Naive B cell (primary cell): Measurements from ENCODE around the gene ITCH. TPM values are rescaled to one million over a fixed set of nuclear protein-coding genes. Genes with fewer than 3 reads are reported as not detected.
"Not testable (repeated sequence)": the region's sequence is repeated elsewhere in the genome, so short reads cannot be mapped to it uniquely, and the experiment has no call there.

Experiments used
- ATAC-seq, 2 donors: fragments of 150-1000 bp; cut with Tn5 transposase; 2 replicates each; pipeline ENCODE4 v1.10.0; 2021; ENCODE audit warnings: low read depth in 2 of 2, mild to moderate bottlenecking in 2 of 2, moderate library complexity in 2 of 2
- DNase-seq: peaks from one replicate; pipeline ENCODE4 v3.0.0; 2022
- H3K27ac Mint-ChIP-seq, 6 donors: one replicate each; pipeline ENCODE4 v1.8.0; 2020 to 2022; ENCODE audit warnings: mild to moderate bottlenecking in 6 of 6, mixed read lengths in 6 of 6, moderate library complexity in 5 of 6, inconsistent platforms in 2 of 6
- H3K27me3 Mint-ChIP-seq, 3 donors: one replicate each; pipeline ENCODE4 v1.8.0; 2021 to 2022; ENCODE audit warnings: mixed read lengths in 3 of 3, mild to moderate bottlenecking in 1 of 3
- H3K36me3 Mint-ChIP-seq, 2 donors: one replicate each; pipeline ENCODE4 v1.8.0; 2020 to 2022; ENCODE audit warnings: mixed read lengths in 2 of 2, inconsistent platforms in 1 of 2, mild to moderate bottlenecking in 1 of 2
- H3K4me1 Mint-ChIP-seq, 3 donors: one replicate each; pipeline ENCODE4 v1.8.0; 2020 to 2022; ENCODE audit warnings: mixed read lengths in 3 of 3, inconsistent platforms in 1 of 3, mild to moderate bottlenecking in 1 of 3, moderate library complexity in 1 of 3
- H3K4me3 Mint-ChIP-seq, 8 donors: one replicate each; pipeline ENCODE4 v1.8.0; 2020 to 2022; ENCODE audit warnings: mild to moderate bottlenecking in 8 of 8, mixed read lengths in 8 of 8, moderate library complexity in 8 of 8, inconsistent platforms in 2 of 8
- H3K9me3 Mint-ChIP-seq, 7 donors: one replicate each; pipeline ENCODE4 v1.8.0; 2020 to 2022; ENCODE audit warnings: mixed read lengths in 7 of 7, mild to moderate bottlenecking in 5 of 7, inconsistent platforms in 2 of 7, moderate library complexity in 1 of 7
- polyA plus RNA-seq, 6 donors: library from polyadenylated mRNA; unstranded; fragments of 300-500 nt; fragmentation: Illumina TruSeq; gene quantifications; one replicate each; pipeline ENCODE4 v1.2.3, GENCODE V29; 2021; ENCODE audit warnings: low read depth in 6 of 6

The ITCH gene
- polyA plus RNA-seq, 6 donors from 2014 or later: 8.1 to 36.0 (median 25.3) TPM

- no peak for ATAC-seq
- H3K36me3 Mint-ChIP-seq: no peaks in the 10 kb centered on the region
- DNase-seq: no peak
- no peaks in the 10 kb centered on the region for H3K9me3 Mint-ChIP-seq
- no peak overlapping the region for H3K27ac Mint-ChIP-seq
- no peak overlapping the region for H3K4me3 Mint-ChIP-seq
- H3K27me3 Mint-ChIP-seq: no peaks in the 10 kb centered on the region
- no peaks in the 10 kb centered on the region for H3K4me1 Mint-ChIP-seq
Measured at GRCh38 chr20:34333786-34334185, 29.3 kb upstream of the ITCH start.

- Mint-ChIP-seq H3K36me3 (no peaks in the 10 kb centered on the region), H3K27ac (peak overlapping the region in 1 of 6 donors; percentile 49), H3K4me3 (no peak overlapping the region), H3K9me3 (no peaks in the 10 kb centered on the region), H3K4me1 (peaks cover under 1 to 2% (median 2%) of the 10 kb centered on the region in 3 donors), H3K27me3 (no peaks in the 10 kb centered on the region)
- DNase-seq (no peak), ATAC-seq (no peak)
Measured at GRCh38 chr20:34334654-34335407, 28.2 kb upstream of the ITCH start.

- Mint-ChIP-seq H3K27ac (no peak overlapping the region), H3K4me1 (peaks cover 6 to 7% (median 6%) of the 10 kb centered on the region in 3 donors), H3K9me3 (no peaks in the 10 kb centered on the region), H3K27me3 (no peaks in the 10 kb centered on the region), H3K36me3 (no peaks in the 10 kb centered on the region), H3K4me3 (no peak overlapping the region)
- DNase-seq (no peak), ATAC-seq (no peak)
Measured at GRCh38 chr20:34337544-34337943, 25.5 kb upstream of the ITCH start.

GRCh38 chr20:34337982-34338726 lies 24.9 kb upstream of the ITCH start:
- H3K4me1 Mint-ChIP-seq: peaks cover 6 to 7% (median 6%) of the 10 kb centered on the region in 3 donors
- H3K9me3 Mint-ChIP-seq: no peaks in the 10 kb centered on the region
- ATAC-seq: peak in 1 of 2 donors; percentile 27
- no peak for DNase-seq
- H3K27me3 Mint-ChIP-seq: no peaks in the 10 kb centered on the region
- H3K4me3 Mint-ChIP-seq: peak overlapping the region in 2 of 8 donors; percentile 31 to 57
- H3K27ac Mint-ChIP-seq: no peak overlapping the region
- H3K36me3 Mint-ChIP-seq: no peaks in the 10 kb centered on the region

- not testable (repeated sequence) for H3K27me3 Mint-ChIP-seq, DNase-seq, H3K9me3 Mint-ChIP-seq, H3K27ac Mint-ChIP-seq, H3K4me3 Mint-ChIP-seq, ATAC-seq, H3K4me1 Mint-ChIP-seq, H3K36me3 Mint-ChIP-seq
Measured at GRCh38 chr20:34340726-34341125, 22.3 kb upstream of the ITCH start.

- not testable (repeated sequence) for H3K9me3 Mint-ChIP-seq, H3K4me1 Mint-ChIP-seq, H3K27me3 Mint-ChIP-seq, H3K4me3 Mint-ChIP-seq, H3K27ac Mint-ChIP-seq, H3K36me3 Mint-ChIP-seq, DNase-seq, ATAC-seq
Measured at GRCh38 chr20:34341199-34341598, 21.9 kb upstream of the ITCH start.

GRCh38 chr20:34343458-34344211 lies 19.4 kb upstream of the ITCH start:
- H3K27ac Mint-ChIP-seq: peak overlapping the region in 4 of 6 donors; percentile 19 to 53 (median 38)
- DNase-seq: no peak
- no peak overlapping the region for H3K4me3 Mint-ChIP-seq
- H3K36me3 Mint-ChIP-seq: no peaks in the 10 kb centered on the region
- ATAC-seq: no peak
- H3K9me3 Mint-ChIP-seq: no peaks in the 10 kb centered on the region
- no peaks in the 10 kb centered on the region for H3K27me3 Mint-ChIP-seq
- H3K4me1 Mint-ChIP-seq: peaks cover 6 to 7% (median 6%) of the 10 kb centered on the region in 3 donors

GRCh38 chr20:34344238-34344637 lies 18.8 kb upstream of the ITCH start:
- DNase-seq (no peak), ATAC-seq (no peak)
- Mint-ChIP-seq H3K27me3 (no peaks in the 10 kb centered on the region), H3K9me3 (no peaks in the 10 kb centered on the region), H3K4me1 (peaks cover 6 to 7% (median 6%) of the 10 kb centered on the region in 3 donors), H3K36me3 (no peaks in the 10 kb centered on the region), H3K4me3 (no peak overlapping the region), H3K27ac (peak overlapping the region in 2 of 6 donors; percentile 19 to 36)

GRCh38 chr20:34345402-34345736 lies 17.7 kb upstream of the ITCH start:
- ATAC-seq (no peak), DNase-seq (no peak)
- Mint-ChIP-seq H3K9me3 (no peaks in the 10 kb centered on the region), H3K4me1 (no peaks in the 10 kb centered on the region), H3K27me3 (no peaks in the 10 kb centered on the region), H3K4me3 (no peak overlapping the region), H3K27ac (peak overlapping the region in 1 of 6 donors; percentile 22), H3K36me3 (no peaks in the 10 kb centered on the region)

- H3K4me1 Mint-ChIP-seq, H3K4me3 Mint-ChIP-seq, H3K36me3 Mint-ChIP-seq, ATAC-seq, H3K9me3 Mint-ChIP-seq, H3K27ac Mint-ChIP-seq, H3K27me3 Mint-ChIP-seq, DNase-seq: not testable (repeated sequence)
Measured at GRCh38 chr20:34345839-34346532, 17.1 kb upstream of the ITCH start.

GRCh38 chr20:34346533-34346865 lies 16.6 kb upstream of the ITCH start:
- H3K27ac Mint-ChIP-seq, H3K4me1 Mint-ChIP-seq, H3K27me3 Mint-ChIP-seq, H3K4me3 Mint-ChIP-seq, ATAC-seq, H3K36me3 Mint-ChIP-seq, H3K9me3 Mint-ChIP-seq, DNase-seq: not testable (repeated sequence)

- Mint-ChIP-seq H3K9me3 (no peaks in the 10 kb centered on the region), H3K4me1 (no peaks in the 10 kb centered on the region), H3K36me3 (no peaks in the 10 kb centered on the region), H3K27me3 (no peaks in the 10 kb centered on the region), H3K27ac (no peak overlapping the region), H3K4me3 (no peak overlapping the region)
- ATAC-seq (no peak), DNase-seq (no peak)
Measured at GRCh38 chr20:34347571-34347970, 15.5 kb upstream of the ITCH start.

GRCh38 chr20:34350095-34350494 lies 13.0 kb upstream of the ITCH start:
- no peaks in the 10 kb centered on the region for H3K27me3 Mint-ChIP-seq
- DNase-seq (no peak), ATAC-seq (no peak)
- H3K27ac Mint-ChIP-seq: no peak overlapping the region
- no peaks in the 10 kb centered on the region for H3K9me3 Mint-ChIP-seq
- H3K4me3 Mint-ChIP-seq: no peak overlapping the region
- no peaks in the 10 kb centered on the region for H3K36me3 Mint-ChIP-seq
- H3K4me1 Mint-ChIP-seq: no peaks in the 10 kb centered on the region
